ENCODE results near the gene SH3BGR. TPM values are rescaled to one million over a fixed set of nuclear protein-coding genes. Genes with fewer than 3 reads are reported as not detected.

Gene SH3BGR
- total and polyA plus RNA-seq, 4 donors = 0.33 to 5.4 (median 2.0) TPM

DNA sequence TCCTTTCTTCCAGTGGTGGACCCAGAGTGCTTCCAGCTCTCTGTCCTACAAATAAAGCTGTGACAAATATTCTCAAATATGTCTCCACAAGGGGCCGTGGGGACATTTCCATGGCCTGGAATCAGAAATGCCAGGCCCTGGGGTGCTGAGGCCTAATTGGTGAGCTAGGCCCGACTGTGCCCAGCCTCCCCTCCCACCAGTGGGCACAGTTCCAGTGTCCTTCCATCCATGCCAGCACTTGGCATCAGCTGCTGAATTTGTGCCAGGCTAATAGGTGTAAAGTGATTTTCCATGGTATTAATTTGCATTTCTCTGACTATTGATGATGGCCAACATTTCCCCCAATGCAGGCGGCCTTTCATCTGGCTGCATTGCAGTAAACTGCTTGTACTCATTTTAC is 112.4 kb downstream of the SH3BGR start:
- H3K4me1 ChIP-seq (ENCODE audit: control insufficient read depth in 4 of 4, insufficient read depth in 4 of 4, low read length in 3 of 4) = no peaks in the 10 kb centered on the region
- no peaks in the 10 kb centered on the region for H3K36me3 ChIP-seq (ENCODE audit: control insufficient read depth in 4 of 4, insufficient read depth in 3 of 4, low read depth in 1 of 4, low read length in 3 of 4)
- no peak overlapping the region for H3K4me3 ChIP-seq (ENCODE audit: low read depth in 1 of 3, low read length in 3 of 3)
- H3K27ac ChIP-seq (ENCODE audit: low read depth in 1 of 2, low read length in 2 of 2) = no peak overlapping the region
- no peaks in the 10 kb centered on the region for H3K27me3 ChIP-seq (ENCODE audit: control insufficient read depth in 4 of 4, insufficient read depth in 4 of 4, low read length in 3 of 4)
- TF ChIP-seq RXRA (IDR thresholded peaks at IDR 0.05) (no peak), TAF1 (conservative IDR thresholded peaks at IDR 0.05) (no peak), YY1 (IDR thresholded peaks at IDR 0.05) (no peak), NR2F2 (IDR thresholded peaks at IDR 0.05) (no peak), RAD21 (IDR thresholded peaks at IDR 0.05) (no peak), HNF4G (IDR thresholded peaks at IDR 0.05) (no peak), HNF4A (conservative IDR thresholded peaks at IDR 0.05) (no peak), JUND (IDR thresholded peaks at IDR 0.05) (no peak), EGR1 (IDR thresholded peaks at IDR 0.05; ENCODE audit: low read depth in 2 of 2) (no peak), SP1 (IDR thresholded peaks at IDR 0.05) (no peak), FOXA2 (IDR thresholded peaks at IDR 0.05) (no peak), GABPA (IDR thresholded peaks at IDR 0.05 in 1 of 2, conservative IDR thresholded peaks at IDR 0.05 in 1 of 2) (no peak), FOXA1 (IDR thresholded peaks at IDR 0.05) (no peak)
- TF ChIP-seq, protein P1, sequence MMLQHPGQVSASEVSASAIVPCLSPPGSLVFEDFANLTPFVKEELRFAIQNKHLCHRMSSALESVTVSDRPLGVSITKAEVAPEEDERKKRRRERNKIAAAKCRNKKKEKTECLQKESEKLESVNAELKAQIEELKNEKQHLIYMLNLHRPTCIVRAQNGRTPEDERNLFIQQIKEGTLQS (IDR thresholded peaks at IDR 0.05) = no peak
- TF ChIP-seq, protein P2, sequence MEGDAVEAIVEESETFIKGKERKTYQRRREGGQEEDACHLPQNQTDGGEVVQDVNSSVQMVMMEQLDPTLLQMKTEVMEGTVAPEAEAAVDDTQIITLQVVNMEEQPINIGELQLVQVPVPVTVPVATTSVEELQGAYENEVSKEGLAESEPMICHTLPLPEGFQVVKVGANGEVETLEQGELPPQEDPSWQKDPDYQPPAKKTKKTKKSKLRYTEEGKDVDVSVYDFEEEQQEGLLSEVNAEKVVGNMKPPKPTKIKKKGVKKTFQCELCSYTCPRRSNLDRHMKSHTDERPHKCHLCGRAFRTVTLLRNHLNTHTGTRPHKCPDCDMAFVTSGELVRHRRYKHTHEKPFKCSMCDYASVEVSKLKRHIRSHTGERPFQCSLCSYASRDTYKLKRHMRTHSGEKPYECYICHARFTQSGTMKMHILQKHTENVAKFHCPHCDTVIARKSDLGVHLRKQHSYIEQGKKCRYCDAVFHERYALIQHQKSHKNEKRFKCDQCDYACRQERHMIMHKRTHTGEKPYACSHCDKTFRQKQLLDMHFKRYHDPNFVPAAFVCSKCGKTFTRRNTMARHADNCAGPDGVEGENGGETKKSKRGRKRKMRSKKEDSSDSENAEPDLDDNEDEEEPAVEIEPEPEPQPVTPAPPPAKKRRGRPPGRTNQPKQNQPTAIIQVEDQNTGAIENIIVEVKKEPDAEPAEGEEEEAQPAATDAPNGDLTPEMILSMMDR (IDR thresholded peaks at IDR 0.05; ENCODE audit: low read depth, low read length, missing input control) = no peak
- TF ChIP-seq, protein P3, sequence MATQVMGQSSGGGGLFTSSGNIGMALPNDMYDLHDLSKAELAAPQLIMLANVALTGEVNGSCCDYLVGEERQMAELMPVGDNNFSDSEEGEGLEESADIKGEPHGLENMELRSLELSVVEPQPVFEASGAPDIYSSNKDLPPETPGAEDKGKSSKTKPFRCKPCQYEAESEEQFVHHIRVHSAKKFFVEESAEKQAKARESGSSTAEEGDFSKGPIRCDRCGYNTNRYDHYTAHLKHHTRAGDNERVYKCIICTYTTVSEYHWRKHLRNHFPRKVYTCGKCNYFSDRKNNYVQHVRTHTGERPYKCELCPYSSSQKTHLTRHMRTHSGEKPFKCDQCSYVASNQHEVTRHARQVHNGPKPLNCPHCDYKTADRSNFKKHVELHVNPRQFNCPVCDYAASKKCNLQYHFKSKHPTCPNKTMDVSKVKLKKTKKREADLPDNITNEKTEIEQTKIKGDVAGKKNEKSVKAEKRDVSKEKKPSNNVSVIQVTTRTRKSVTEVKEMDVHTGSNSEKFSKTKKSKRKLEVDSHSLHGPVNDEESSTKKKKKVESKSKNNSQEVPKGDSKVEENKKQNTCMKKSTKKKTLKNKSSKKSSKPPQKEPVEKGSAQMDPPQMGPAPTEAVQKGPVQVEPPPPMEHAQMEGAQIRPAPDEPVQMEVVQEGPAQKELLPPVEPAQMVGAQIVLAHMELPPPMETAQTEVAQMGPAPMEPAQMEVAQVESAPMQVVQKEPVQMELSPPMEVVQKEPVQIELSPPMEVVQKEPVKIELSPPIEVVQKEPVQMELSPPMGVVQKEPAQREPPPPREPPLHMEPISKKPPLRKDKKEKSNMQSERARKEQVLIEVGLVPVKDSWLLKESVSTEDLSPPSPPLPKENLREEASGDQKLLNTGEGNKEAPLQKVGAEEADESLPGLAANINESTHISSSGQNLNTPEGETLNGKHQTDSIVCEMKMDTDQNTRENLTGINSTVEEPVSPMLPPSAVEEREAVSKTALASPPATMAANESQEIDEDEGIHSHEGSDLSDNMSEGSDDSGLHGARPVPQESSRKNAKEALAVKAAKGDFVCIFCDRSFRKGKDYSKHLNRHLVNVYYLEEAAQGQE (IDR thresholded peaks at IDR 0.05) = no peak
- TF ChIP-seq, protein P4, sequence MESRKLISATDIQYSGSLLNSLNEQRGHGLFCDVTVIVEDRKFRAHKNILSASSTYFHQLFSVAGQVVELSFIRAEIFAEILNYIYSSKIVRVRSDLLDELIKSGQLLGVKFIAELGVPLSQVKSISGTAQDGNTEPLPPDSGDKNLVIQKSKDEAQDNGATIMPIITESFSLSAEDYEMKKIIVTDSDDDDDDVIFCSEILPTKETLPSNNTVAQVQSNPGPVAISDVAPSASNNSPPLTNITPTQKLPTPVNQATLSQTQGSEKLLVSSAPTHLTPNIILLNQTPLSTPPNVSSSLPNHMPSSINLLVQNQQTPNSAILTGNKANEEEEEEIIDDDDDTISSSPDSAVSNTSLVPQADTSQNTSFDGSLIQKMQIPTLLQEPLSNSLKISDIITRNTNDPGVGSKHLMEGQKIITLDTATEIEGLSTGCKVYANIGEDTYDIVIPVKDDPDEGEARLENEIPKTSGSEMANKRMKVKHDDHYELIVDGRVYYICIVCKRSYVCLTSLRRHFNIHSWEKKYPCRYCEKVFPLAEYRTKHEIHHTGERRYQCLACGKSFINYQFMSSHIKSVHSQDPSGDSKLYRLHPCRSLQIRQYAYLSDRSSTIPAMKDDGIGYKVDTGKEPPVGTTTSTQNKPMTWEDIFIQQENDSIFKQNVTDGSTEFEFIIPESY (IDR thresholded peaks at IDR 0.05) = no peak
- TF ChIP-seq, protein P5, sequence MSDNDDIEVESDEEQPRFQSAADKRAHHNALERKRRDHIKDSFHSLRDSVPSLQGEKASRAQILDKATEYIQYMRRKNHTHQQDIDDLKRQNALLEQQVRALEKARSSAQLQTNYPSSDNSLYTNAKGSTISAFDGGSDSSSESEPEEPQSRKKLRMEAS (IDR thresholded peaks at IDR 0.05) = no peak
- H3K9me3 ChIP-seq (ENCODE audit: control insufficient read depth in 4 of 4, low read length in 3 of 4) = no peaks in the 10 kb centered on the region
- 70% methylated on average over 3 of the region's 3 CpGs for WGBS
- H3K9ac ChIP-seq (ENCODE audit: low read depth in 1 of 2, low read length in 2 of 2) = no peak overlapping the region
- DNase-seq (ENCODE audit: low spot score) = no peak

Small RNA genes lying within 50 kb of the gene (small RNA-seq; reads per million reads assigned to genes)
- gene MIR6508 = not detected

Other genes with a start within 250 kb of the SH3BGR start
- gene BRWD1, start 138.3 kb upstream of the SH3BGR start, total RNA-seq = 10 to 100 TPM; 25.9 to 56.6 TPM
- gene BRWD1, start 138.3 kb upstream of the SH3BGR start, polyA plus RNA-seq = 10 to 100 TPM in 1 of 2 donors, 1 to 10 TPM in 1; 5.2 to 15.9 TPM
- 10 to 100 TPM; 34.6 to 92.3 TPM for gene HMGN1, start 102.9 kb upstream of the SH3BGR start, total RNA-seq
- 10 to 100 TPM; 41.2 to 68.8 TPM for gene HMGN1, start 102.9 kb upstream of the SH3BGR start, polyA plus RNA-seq
- gene LCA5L, start 6.2 kb upstream of the SH3BGR start, total RNA-seq = 1 to 10 TPM in 1 of 2 donors, under 1 TPM in 1; 0.19 to 1.6 TPM
- 1 to 10 TPM in 1 of 2 donors, under 1 TPM in 1; 0.82 to 1.2 TPM for gene LCA5L, start 6.2 kb upstream of the SH3BGR start, polyA plus RNA-seq
- under 1 TPM; 0.05 to 0.33 TPM for gene B3GALT5, start 161.0 kb downstream of the SH3BGR start, total RNA-seq
- gene B3GALT5, start 161.0 kb downstream of the SH3BGR start, polyA plus RNA-seq = under 1 TPM; 0.07 to 0.14 TPM

Data from liver (tissue), 10 donors.